ENCODE measurements around the gene TUSC2.

The TUSC2 gene

DNA sequence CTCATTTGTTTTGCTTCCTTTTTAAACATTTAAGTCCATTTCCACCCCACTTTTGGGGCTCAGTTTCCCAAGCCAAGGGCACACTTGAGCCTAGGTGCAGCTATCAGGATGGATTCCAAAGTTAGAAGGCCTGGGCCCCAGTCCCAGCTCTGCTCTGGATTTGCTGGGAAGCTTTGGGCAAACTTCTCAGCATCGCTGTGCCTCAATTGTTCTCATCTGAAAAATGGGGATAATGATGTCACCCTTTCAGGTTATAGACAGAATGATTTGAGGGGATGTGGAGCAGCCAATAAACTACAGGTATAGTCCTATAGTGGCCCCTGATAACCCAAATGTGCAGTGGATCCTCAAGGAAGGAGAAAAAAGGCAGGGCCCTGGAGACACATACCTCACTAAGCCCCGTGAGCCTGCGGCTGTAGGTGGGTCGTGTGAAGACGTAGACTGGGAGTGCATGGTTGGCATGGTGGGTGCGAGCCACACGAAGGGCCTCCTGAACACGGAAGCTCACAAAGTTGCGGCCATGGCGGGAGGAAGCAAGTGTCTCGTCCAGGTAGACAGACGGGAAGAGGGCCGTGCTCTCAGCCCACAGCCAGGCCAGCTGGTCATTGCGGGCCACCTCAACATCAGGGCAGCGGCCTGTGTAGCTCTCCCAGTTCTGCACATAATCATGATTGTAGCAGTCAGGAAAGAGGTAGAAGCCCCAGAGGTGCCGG is 8.7 kb downstream of the TUSC2 start:
- ChIA-PET POLR2A (interaction anchor here (2.7 to 3.6 kb wide), 2 partner anchors 17 to 27 kb away, joined by 12 read pairs; partner anchors contain the start of gene IFRD2), CTCF (interaction anchor here (0.6 to 1.2 kb wide), 3 partner anchors 20 to 779 kb away, joined by 3 to 4 read pairs (median 3); no protein-coding TSS in a partner anchor)
- Histone ChIP-seq H3K27ac (ENCODE audit: extremely low read depth, low read depth, low read length) (no peak overlapping the region), H3K4me1 (ENCODE audit: control insufficient read depth, insufficient read depth, low read length) (peaks cover 7% of the 10 kb centered on the region; the same call in 1 of the 2 replicates), H3K36me3 (ENCODE audit: control insufficient read depth in 2 of 2, insufficient read depth in 1 of 2, low read length in 2 of 2) (peaks cover 0 to 48% of the 10 kb centered on the region in 2 experiments; a peak in 1 of 3 replicates), H3K9me3 (ENCODE audit: control insufficient read depth, insufficient read depth, low read depth, low read length) (no peaks in the 10 kb centered on the region), H3K4me3 (ENCODE audit: low read depth, low read length) (no peak overlapping the region)
- no peak for TF ChIP-seq ZBTB17 (tag by site-specific recombination; IDR thresholded peaks at IDR 0.05)
- TF ChIP-seq ZNF174 (tag by site-specific recombination; IDR thresholded peaks at IDR 0.05), result no peak
- no peak for TF ChIP-seq ZNF221 (tag by site-specific recombination; IDR thresholded peaks at IDR 0.05; ENCODE audit: borderline replicate concordance)
- no peak for TF ChIP-seq ZBTB20 (tag by site-specific recombination; IDR thresholded peaks at IDR 0.05)
- no peak for TF ChIP-seq KLF1 (tag by site-specific recombination; IDR thresholded peaks at IDR 0.05)
- TF ChIP-seq GLIS1 (tag by site-specific recombination; IDR thresholded peaks at IDR 0.05), result no peak
- TF ChIP-seq, protein P1, sequence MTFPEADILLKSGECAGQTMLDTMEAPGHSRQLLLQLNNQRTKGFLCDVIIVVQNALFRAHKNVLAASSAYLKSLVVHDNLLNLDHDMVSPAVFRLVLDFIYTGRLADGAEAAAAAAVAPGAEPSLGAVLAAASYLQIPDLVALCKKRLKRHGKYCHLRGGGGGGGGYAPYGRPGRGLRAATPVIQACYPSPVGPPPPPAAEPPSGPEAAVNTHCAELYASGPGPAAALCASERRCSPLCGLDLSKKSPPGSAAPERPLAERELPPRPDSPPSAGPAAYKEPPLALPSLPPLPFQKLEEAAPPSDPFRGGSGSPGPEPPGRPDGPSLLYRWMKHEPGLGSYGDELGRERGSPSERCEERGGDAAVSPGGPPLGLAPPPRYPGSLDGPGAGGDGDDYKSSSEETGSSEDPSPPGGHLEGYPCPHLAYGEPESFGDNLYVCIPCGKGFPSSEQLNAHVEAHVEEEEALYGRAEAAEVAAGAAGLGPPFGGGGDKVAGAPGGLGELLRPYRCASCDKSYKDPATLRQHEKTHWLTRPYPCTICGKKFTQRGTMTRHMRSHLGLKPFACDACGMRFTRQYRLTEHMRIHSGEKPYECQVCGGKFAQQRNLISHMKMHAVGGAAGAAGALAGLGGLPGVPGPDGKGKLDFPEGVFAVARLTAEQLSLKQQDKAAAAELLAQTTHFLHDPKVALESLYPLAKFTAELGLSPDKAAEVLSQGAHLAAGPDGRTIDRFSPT (tag by site-specific recombination; IDR thresholded peaks at IDR 0.05), result no peak
- TF ChIP-seq ZBTB48 (tag by site-specific recombination; IDR thresholded peaks at IDR 0.05), result no peak
- no peak for TF ChIP-seq ZNF571 (tag by site-specific recombination; IDR thresholded peaks at IDR 0.05)
- TF ChIP-seq AEBP2 (tag by site-specific recombination; IDR thresholded peaks at IDR 0.05; ENCODE audit: borderline replicate concordance), result no peak
- no peak for TF ChIP-seq ZNF555 (tag by site-specific recombination; conservative IDR thresholded peaks at IDR 0.05)
- no peak for TF ChIP-seq ZNF785 (tag by site-specific recombination; IDR thresholded peaks at IDR 0.05)
- no peak for TF ChIP-seq PRDM2 (tag by site-specific recombination; IDR thresholded peaks at IDR 0.05; ENCODE audit: borderline replicate concordance)
- no peak for TF ChIP-seq ZNF362 (tag by site-specific recombination; IDR thresholded peaks at IDR 0.05)
- no peak for TF ChIP-seq KLF16 (tag by site-specific recombination; IDR thresholded peaks at IDR 0.05)
